Measurements from ENCODE around the gene TEK. TPM values are rescaled to one million over a fixed set of nuclear protein-coding genes. Genes with fewer than 3 reads are reported as not detected.
A peak's percentile ranks its signal among the peaks of the same experiment; 100 is the strongest.

TEK gene
- total and polyA plus RNA-seq, 2 experiments from 2014 or later = 5.0 to 10.2 TPM

DNA sequence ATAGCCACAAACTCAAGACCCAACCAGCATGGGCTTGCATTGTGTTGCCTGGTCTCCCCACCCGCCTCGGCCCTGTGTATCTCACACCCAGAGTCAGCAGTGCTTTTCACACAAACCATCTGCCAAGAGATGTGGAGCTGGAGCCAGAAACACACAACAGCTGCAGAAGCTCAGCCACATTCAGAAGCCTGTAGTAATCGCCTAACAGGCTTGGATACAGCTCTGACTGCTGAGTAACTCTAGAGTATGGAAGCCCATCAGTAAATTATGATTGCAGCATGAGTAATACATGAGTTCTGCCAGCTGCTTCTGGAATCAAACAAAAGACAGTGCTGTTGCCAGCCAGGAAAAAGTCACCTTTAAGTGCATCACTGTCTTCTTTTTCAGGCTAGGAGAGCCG, 16.0 kb downstream of the TEK start:
- DNase-seq = peak; percentile 97
- Histone ChIP-seq H3K9me2 (ENCODE audit: insufficient read depth) (no peaks in the 10 kb centered on the region), H3K27ac (peak overlapping the region; percentile 55), H3F3A (ENCODE audit: insufficient read depth) (peaks cover 26% of the 10 kb centered on the region), H4K20me1 (ENCODE audit: insufficient read depth) (no peaks in the 10 kb centered on the region), H3K9me3 (ENCODE audit: low read depth) (no peaks in the 10 kb centered on the region), H2AFZ (no peak overlapping the region), H3K79me2 (ENCODE audit: insufficient read depth) (no peaks in the 10 kb centered on the region; the same call in 1 of the 2 replicates), H3K4me3 (no peak overlapping the region), H3K4me1 (ENCODE audit: insufficient read depth) (peaks cover 20% of the 10 kb centered on the region), H3K27me3 (replicated peaks; ENCODE audit: insufficient read depth) (no peaks in the 10 kb centered on the region), H3K9ac (no peak overlapping the region), H3K4me2 (ENCODE audit: unreplicated experiment) (peak overlapping the region; percentile 41), H3K36me3 (ENCODE audit: low read depth) (no peaks in the 10 kb centered on the region)
- TF ChIP-seq EZH2phosphoT487 (IDR thresholded peaks at IDR 0.05; ENCODE audit: insufficient read depth, low read depth) (no peak), EZH2 (IDR thresholded peaks at IDR 0.05; ENCODE audit: insufficient read depth, poor library complexity, severe bottlenecking) (no peak)
- WGBS, 2 experiments (ENCODE audit: low coverage in 1 of 2, low lambda C conversion rate in 2 of 2, missing lambda C conversion rate in 2 of 2) = 1 to 3% methylated on average over 4 of the region's 4 CpGs
- in situ Hi-C loops (cut with MboI) = no loop called here

- Histone ChIP-seq H4K20me1 (ENCODE audit: insufficient read depth) (no peaks in the 10 kb centered on the region), H3F3A (ENCODE audit: insufficient read depth) (peaks cover 26% of the 10 kb centered on the region), H3K27ac (peak overlapping the region; percentile 55; the same call in 1 of the 2 replicates), H2AFZ (no peak overlapping the region), H3K9me2 (ENCODE audit: insufficient read depth) (no peaks in the 10 kb centered on the region), H3K4me3 (no peak overlapping the region), H3K27me3 (replicated peaks; ENCODE audit: insufficient read depth) (no peaks in the 10 kb centered on the region), H3K9ac (no peak overlapping the region), H3K9me3 (ENCODE audit: low read depth) (no peaks in the 10 kb centered on the region), H3K79me2 (ENCODE audit: insufficient read depth) (no peaks in the 10 kb centered on the region; the same call in 1 of the 2 replicates), H3K4me1 (ENCODE audit: insufficient read depth) (peaks cover 20% of the 10 kb centered on the region), H3K4me2 (ENCODE audit: unreplicated experiment) (peak overlapping the region; percentile 30), H3K36me3 (ENCODE audit: low read depth) (no peaks in the 10 kb centered on the region)
- WGBS, 2 experiments (ENCODE audit: low coverage in 1 of 2, low lambda C conversion rate in 2 of 2, missing lambda C conversion rate in 2 of 2) = 89 to 94% methylated on average over 5 of the region's 5 CpGs
- DNase-seq = no peak
- TF ChIP-seq EZH2phosphoT487 (IDR thresholded peaks at IDR 0.05; ENCODE audit: insufficient read depth, low read depth) (no peak), EZH2 (IDR thresholded peaks at IDR 0.05; ENCODE audit: insufficient read depth, poor library complexity, severe bottlenecking) (no peak)
- in situ Hi-C loops (cut with MboI) = no loop called here
These were observed 16.9 kb downstream of the TEK start for GRCh38 chr9:27125936-27126335.

DNA sequence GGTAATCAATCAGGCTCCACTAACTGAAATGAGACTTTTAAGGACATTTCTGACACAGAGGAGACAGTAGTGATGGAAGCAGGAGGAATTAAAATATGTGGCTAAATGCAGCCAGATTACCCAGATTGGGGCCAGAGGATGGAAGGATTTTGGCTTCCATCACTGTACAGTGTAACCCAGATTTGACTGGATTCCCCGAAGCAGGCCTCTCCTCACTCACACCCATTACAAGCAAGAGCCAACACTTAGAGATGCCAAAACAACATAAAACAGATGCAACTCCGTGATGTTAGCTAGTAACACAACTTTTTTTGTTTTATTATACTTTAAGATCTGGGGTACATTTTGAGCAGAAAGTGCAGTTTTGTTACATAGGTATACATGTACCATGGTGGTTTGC, 17.6 kb downstream of the TEK start:
- 43 to 47% methylated on average over 2 of the region's 2 CpGs for WGBS, 2 experiments (ENCODE audit: low coverage in 1 of 2, low lambda C conversion rate in 2 of 2, missing lambda C conversion rate in 2 of 2)
- no peak for DNase-seq
- Histone ChIP-seq H2AFZ (no peak overlapping the region), H3K36me3 (ENCODE audit: low read depth) (no peaks in the 10 kb centered on the region), H3K79me2 (ENCODE audit: insufficient read depth) (no peaks in the 10 kb centered on the region; the same call in 1 of the 2 replicates), H3K4me2 (ENCODE audit: unreplicated experiment) (no peak overlapping the region), H3K4me3 (no peak overlapping the region), H3K27me3 (replicated peaks; ENCODE audit: insufficient read depth) (no peaks in the 10 kb centered on the region), H4K20me1 (ENCODE audit: insufficient read depth) (no peaks in the 10 kb centered on the region), H3K4me1 (ENCODE audit: insufficient read depth) (peaks cover 20% of the 10 kb centered on the region), H3K27ac (no peak overlapping the region), H3F3A (ENCODE audit: insufficient read depth) (peaks cover 26% of the 10 kb centered on the region), H3K9ac (no peak overlapping the region), H3K9me3 (ENCODE audit: low read depth) (no peaks in the 10 kb centered on the region), H3K9me2 (ENCODE audit: insufficient read depth) (no peaks in the 10 kb centered on the region)
- TF ChIP-seq EZH2phosphoT487 (IDR thresholded peaks at IDR 0.05; ENCODE audit: insufficient read depth, low read depth) = no peak
- no peak for TF ChIP-seq EZH2 (IDR thresholded peaks at IDR 0.05; ENCODE audit: insufficient read depth, poor library complexity, severe bottlenecking)
- in situ Hi-C loops (cut with MboI) = no loop called here

DNA sequence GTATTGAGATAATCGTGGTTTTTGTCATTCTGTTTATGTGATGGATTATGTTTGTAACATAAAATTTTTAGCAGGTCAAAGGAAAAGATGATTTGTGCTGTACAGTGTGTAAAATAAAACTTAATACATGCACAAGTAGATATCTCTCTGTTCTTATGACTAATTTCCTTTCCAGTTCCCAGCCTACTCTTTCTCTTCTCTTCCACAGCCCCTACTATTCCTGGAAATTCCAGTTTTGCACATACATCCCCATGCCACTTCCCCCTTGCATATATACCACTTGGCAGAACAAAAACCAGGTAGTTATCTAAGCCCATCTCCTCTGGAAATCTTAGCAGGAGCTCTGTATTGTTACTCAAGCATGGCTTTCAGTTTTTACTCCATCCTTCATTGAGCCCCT, 20.2 kb downstream of the TEK start:
- Histone ChIP-seq H3K36me3 (ENCODE audit: low read depth) (no peaks in the 10 kb centered on the region), H3K4me1 (ENCODE audit: insufficient read depth) (peaks cover 20% of the 10 kb centered on the region), H2AFZ (no peak overlapping the region), H3K4me2 (ENCODE audit: unreplicated experiment) (no peak overlapping the region), H3K27ac (no peak overlapping the region), H3K9me3 (ENCODE audit: low read depth) (no peaks in the 10 kb centered on the region), H3K9me2 (ENCODE audit: insufficient read depth) (no peaks in the 10 kb centered on the region), H3K9ac (no peak overlapping the region), H4K20me1 (ENCODE audit: insufficient read depth) (no peaks in the 10 kb centered on the region), H3K4me3 (no peak overlapping the region), H3F3A (ENCODE audit: insufficient read depth) (peaks cover 21% of the 10 kb centered on the region), H3K27me3 (replicated peaks; ENCODE audit: insufficient read depth) (no peaks in the 10 kb centered on the region), H3K79me2 (ENCODE audit: insufficient read depth) (no peaks in the 10 kb centered on the region; the same call in 1 of the 2 replicates)
- in situ Hi-C loops (cut with MboI) = no loop called here
- TF ChIP-seq EZH2 (IDR thresholded peaks at IDR 0.05; ENCODE audit: insufficient read depth, poor library complexity, severe bottlenecking) = no peak
- no peak for TF ChIP-seq EZH2phosphoT487 (IDR thresholded peaks at IDR 0.05; ENCODE audit: insufficient read depth, low read depth)
- DNase-seq = no peak
- WGBS, 2 experiments (ENCODE audit: low coverage in 1 of 2, low lambda C conversion rate in 2 of 2, missing lambda C conversion rate in 2 of 2) = 76 to 88% methylated on average over 1 of the region's 1 CpG

DNA sequence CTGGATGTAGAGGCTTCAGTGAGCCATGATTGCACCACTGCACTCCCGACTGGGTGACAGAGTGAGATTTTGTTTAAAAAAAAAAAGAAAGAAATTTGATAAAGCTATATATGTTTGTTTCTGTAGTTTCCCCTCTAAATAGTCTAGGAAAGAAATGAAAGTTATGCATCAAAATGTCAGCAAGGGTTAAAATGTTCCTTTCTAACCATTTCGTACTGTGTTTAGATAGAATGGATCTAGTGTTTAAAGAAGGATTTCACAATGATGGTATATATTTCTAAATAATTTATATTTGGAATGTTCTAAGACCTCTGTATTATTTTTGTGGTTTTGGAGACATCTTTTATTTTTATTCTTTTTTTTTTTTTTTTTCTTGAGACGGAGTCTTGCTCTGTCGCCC, 22.7 kb downstream of the TEK start:
- WGBS, 2 experiments (ENCODE audit: low coverage in 1 of 2, low lambda C conversion rate in 2 of 2, missing lambda C conversion rate in 2 of 2) = 87 to 88% methylated on average over 4 of the region's 4 CpGs
- DNase-seq = no peak
- in situ Hi-C loops (cut with MboI) = no loop called here

More for the DNA sequence above, 22.7 kb downstream of the TEK start:
- H3F3A ChIP-seq (ENCODE audit: insufficient read depth) = no peaks in the 10 kb centered on the region
- no peaks in the 10 kb centered on the region for H3K9me2 ChIP-seq (ENCODE audit: insufficient read depth)
- TF ChIP-seq EZH2 (IDR thresholded peaks at IDR 0.05; ENCODE audit: insufficient read depth, poor library complexity, severe bottlenecking) (no peak), EZH2phosphoT487 (IDR thresholded peaks at IDR 0.05; ENCODE audit: insufficient read depth, low read depth) (no peak)
- peaks cover 3% of the 10 kb centered on the region; the same call in 1 of the 2 replicates for H3K4me1 ChIP-seq (ENCODE audit: insufficient read depth)
- no peak overlapping the region for H3K27ac ChIP-seq
- no peaks in the 10 kb centered on the region for H3K27me3 ChIP-seq (replicated peaks; ENCODE audit: insufficient read depth)
- H3K9me3 ChIP-seq (ENCODE audit: low read depth) = no peaks in the 10 kb centered on the region
- no peak overlapping the region for H3K4me3 ChIP-seq
- no peaks in the 10 kb centered on the region for H4K20me1 ChIP-seq (ENCODE audit: insufficient read depth)
- no peak overlapping the region for H3K4me2 ChIP-seq (ENCODE audit: unreplicated experiment)
- H3K36me3 ChIP-seq (ENCODE audit: low read depth) = no peaks in the 10 kb centered on the region
- H3K79me2 ChIP-seq (ENCODE audit: insufficient read depth) = no peaks in the 10 kb centered on the region; the same call in 1 of the 2 replicates
- no peak overlapping the region for H3K9ac ChIP-seq
- H2AFZ ChIP-seq = no peak overlapping the region

Measured in GM23248 (cell line).